ENCODE measurements around the gene FOSL1. TPM values are rescaled to one million over a fixed set of nuclear protein-coding genes. Genes with fewer than 3 reads are reported as not detected.

The FOSL1 gene
- total RNA-seq, 6 experiments from 2014 or later, result 0.35 to 1.2 (median 0.89) TPM; not detected in 2

- 47% methylated on average over 3 of the region's 24 CpGs for WGBS (ENCODE audit: insufficient coverage, low coverage, low lambda C conversion rate, missing lambda C conversion rate)
- H3K27me3 ChIP-seq, result no peaks in the 10 kb centered on the region
- H3K9me3 ChIP-seq, result no peaks in the 10 kb centered on the region
- peak in 1 of 3 donors; percentile 53 for DNase-seq
- H3K27ac ChIP-seq, result no peak overlapping the region
- peaks cover 0 to 9% (median 0%) of the 10 kb centered on the region in 4 donors for H3K4me1 ChIP-seq
- ATAC-seq, result no peak
- intact Hi-C loops (cut with DNase I), result no loop called here
- no peak for TF ChIP-seq POLR2A (IDR thresholded peaks at IDR 0.05)
- no peak for TF ChIP-seq CTCF (IDR thresholded peaks at IDR 0.05)
- H3K4me3 ChIP-seq, result no peak overlapping the region
- peaks cover 0 to 9% (median 5%) of the 10 kb centered on the region in 4 donors for H3K36me3 ChIP-seq
These were observed 30.4 kb downstream of the FOSL1 start for GRCh38 chr11:65869643-65870306.

- peaks cover 0 to 17% (median 9%) of the 10 kb centered on the region in 4 donors for H3K36me3 ChIP-seq
- DNase-seq (no peak), ATAC-seq (no peak)
- no peaks in the 10 kb centered on the region for H3K27me3 ChIP-seq
- peaks cover 0 to 7% (median 0%) of the 10 kb centered on the region in 4 donors for H3K4me1 ChIP-seq
- H3K27ac ChIP-seq, result no peak overlapping the region
- no peaks in the 10 kb centered on the region for H3K9me3 ChIP-seq
- intact Hi-C loops (cut with DNase I), result no loop called here
- WGBS (ENCODE audit: insufficient coverage, low coverage, low lambda C conversion rate, missing lambda C conversion rate), result no CpG with 5 or more reads among the region's 3 CpGs
- H3K4me3 ChIP-seq, result no peak overlapping the region
- TF ChIP-seq CTCF (IDR thresholded peaks at IDR 0.05) (no peak), POLR2A (IDR thresholded peaks at IDR 0.05) (no peak)
These were observed 31.3 kb downstream of the FOSL1 start for GRCh38 chr11:65868907-65869306.

- Histone ChIP-seq H3K9me3 (no peaks in the 10 kb centered on the region), H3K4me3 (no peak overlapping the region), H3K36me3 (peaks cover 0 to 23% (median 14%) of the 10 kb centered on the region in 4 donors), H3K27me3 (no peaks in the 10 kb centered on the region), H3K27ac (no peak overlapping the region), H3K4me1 (peaks cover 0 to 4% (median 0%) of the 10 kb centered on the region in 4 donors)
- DNase-seq, result no peak
- intact Hi-C loops (cut with DNase I), result no loop called here
- no peak for ATAC-seq
- 83% methylated on average over 1 of the region's 19 CpGs for WGBS (ENCODE audit: insufficient coverage, low coverage, low lambda C conversion rate, missing lambda C conversion rate)
- no peak for TF ChIP-seq CTCF (IDR thresholded peaks at IDR 0.05)
- no peak for TF ChIP-seq POLR2A (IDR thresholded peaks at IDR 0.05)
These were observed 32.0 kb downstream of the FOSL1 start for GRCh38 chr11:65868076-65868667.

- Histone ChIP-seq H3K9me3 (no peaks in the 10 kb centered on the region), H3K27me3 (no peaks in the 10 kb centered on the region), H3K27ac (no peak overlapping the region), H3K36me3 (peaks cover 0 to 28% (median 17%) of the 10 kb centered on the region in 4 donors), H3K4me3 (no peak overlapping the region), H3K4me1 (no peaks in the 10 kb centered on the region)
- 44% methylated on average over 12 of the region's 29 CpGs for WGBS (ENCODE audit: insufficient coverage, low coverage, low lambda C conversion rate, missing lambda C conversion rate)
- TF ChIP-seq CTCF (IDR thresholded peaks at IDR 0.05), result no peak
- no peak for TF ChIP-seq POLR2A (IDR thresholded peaks at IDR 0.05)
- ATAC-seq, result no peak
- no peak for DNase-seq
- intact Hi-C loops (cut with DNase I), result no loop called here
These were observed 32.7 kb downstream of the FOSL1 start for GRCh38 chr11:65867284-65868071.
